ENCODE measurements around the gene CLCN6.

GRCh38 chr1:11854519-11854918 lies 48.5 kb downstream of the CLCN6 start:
- TF ChIP-seq CTCF (IDR thresholded peaks at IDR 0.05; ENCODE audit: poor library complexity) (no peak), EZH2 (IDR thresholded peaks at IDR 0.05; ENCODE audit: borderline replicate concordance) (no peak)
